HG03521 (cell line): ENCODE data around the gene CORO7.
"Not testable (repeated sequence)": the region's sequence is repeated elsewhere in the genome, so short reads cannot be mapped to it uniquely, and the experiment has no call there.

Source experiments
- ATAC-seq: cut with Tn5 transposase; IDR thresholded peaks from one replicate; pipeline ENCODE4 v1.9.1; 2021; ENCODE audit warnings: mild to moderate bottlenecking, moderate library complexity; ENCODE audit not compliant: unreplicated experiment

Gene CORO7

DNA sequence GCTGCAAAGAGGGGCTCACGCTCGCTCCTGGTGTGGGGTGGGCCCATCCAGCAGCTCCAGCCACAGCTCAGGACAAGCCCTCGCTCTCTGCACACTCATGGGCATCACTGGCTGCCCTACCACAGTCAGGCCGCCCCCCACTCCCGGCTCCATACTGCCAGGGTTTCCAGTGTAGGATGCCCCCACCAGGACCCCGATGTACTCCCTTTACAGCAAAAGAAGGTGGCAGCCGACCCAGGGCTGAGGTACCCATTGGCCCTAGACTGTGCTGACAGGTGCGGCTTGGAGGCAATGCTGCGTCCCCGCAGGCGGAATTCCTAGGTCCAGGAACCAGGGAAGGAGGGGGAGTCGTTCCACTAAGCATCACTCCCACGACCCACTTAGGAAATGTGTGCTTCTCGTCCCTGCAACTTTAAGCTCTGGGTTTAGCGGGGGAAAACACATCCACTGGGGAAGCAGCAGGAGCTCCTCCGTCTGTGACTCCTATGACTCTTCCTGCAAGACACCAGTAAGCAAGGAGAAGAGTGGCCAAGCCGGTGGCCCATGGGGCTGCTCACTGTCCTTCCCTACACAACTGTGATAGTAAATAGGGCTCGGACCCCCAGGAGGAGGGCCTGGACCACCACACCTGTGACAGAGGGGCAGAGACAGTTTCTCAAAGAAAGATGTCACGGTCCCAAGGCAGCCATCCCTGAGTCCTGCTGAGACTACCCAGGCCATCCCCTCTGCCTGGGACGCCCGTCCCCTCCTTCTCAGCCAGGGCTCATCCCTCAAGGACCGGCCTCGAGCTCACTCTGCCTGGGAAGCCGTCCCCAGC is 13.1 kb downstream of the CORO7 start:
- no peak for ATAC-seq

- ATAC-seq: no peak
Observed at GRCh38 chr16:4402439-4403132, 13.8 kb downstream of the CORO7 start.

GRCh38 chr16:4401510-4401909 is 14.9 kb downstream of the CORO7 start:
- ATAC-seq: no peak

- no peak for ATAC-seq
Observed at GRCh38 chr16:4401094-4401501, 15.3 kb downstream of the CORO7 start.

GRCh38 chr16:4399001-4399730 is 17.2 kb downstream of the CORO7 start:
- no peak for ATAC-seq

GRCh38 chr16:4395055-4395726 is 21.2 kb downstream of the CORO7 start:
- ATAC-seq: no peak

GRCh38 chr16:4393850-4394249 is 22.5 kb downstream of the CORO7 start:
- not testable (repeated sequence) for ATAC-seq

DNA sequence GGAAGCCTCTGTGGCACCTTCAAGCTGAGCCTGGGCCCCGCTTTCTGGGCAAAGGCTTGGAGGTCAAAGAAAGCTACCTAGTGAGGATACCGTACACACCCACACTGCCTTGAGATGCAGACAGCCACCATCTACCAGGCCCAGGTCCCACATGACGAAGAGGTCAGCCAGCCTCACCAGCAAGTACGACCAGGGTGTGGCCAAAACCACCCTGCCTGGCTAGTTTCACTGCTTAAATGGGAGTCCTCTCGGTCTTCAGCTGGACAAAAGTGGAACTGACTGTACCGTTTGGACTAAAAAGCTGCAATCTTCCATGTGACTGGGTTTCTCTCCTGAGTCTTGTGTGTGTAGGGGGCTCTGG is 23.2 kb downstream of the CORO7 start:
- no peak for ATAC-seq

- no peak for ATAC-seq
Observed at GRCh38 chr16:4392382-4393239, 23.8 kb downstream of the CORO7 start.

DNA sequence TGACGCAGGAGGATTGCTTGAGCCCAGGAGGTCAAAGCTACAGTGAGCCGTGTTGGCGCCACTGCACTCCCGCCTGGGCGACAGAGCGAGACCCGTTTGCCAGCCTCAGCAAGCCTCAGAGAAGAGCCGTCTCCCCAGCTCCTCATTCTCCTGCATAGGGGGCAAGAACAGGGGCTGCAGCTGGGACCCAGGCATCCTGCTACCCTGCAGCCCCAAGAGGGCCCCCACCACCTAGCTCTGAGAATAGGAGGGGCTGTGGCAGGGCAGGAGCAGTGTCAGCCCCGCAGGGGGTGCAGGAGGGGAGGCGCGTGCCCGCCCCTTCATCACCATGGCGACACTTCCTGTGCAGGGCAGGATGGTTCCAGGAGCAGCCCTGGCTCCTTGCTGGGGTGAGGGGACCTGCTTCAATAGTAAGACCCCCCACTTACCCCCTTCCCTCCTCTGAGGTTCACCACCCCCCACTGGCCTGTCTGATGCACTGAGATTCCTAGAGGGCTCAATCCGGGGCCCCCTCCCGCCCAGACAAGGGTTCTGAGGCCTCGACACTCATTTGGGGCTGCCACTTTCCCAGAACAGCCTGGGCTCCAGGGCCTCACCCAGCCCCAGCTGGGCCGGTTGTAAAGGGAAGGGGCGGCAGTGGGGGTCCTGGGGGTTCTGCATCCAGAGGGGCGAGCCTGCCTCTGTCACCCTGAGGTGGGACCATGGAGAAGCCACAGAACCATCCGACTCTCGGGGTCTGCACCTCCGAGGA is 24.6 kb downstream of the CORO7 start:
- no peak for ATAC-seq

GRCh38 chr16:4390266-4391260 is 25.8 kb downstream of the CORO7 start:
- no peak for ATAC-seq

DNA sequence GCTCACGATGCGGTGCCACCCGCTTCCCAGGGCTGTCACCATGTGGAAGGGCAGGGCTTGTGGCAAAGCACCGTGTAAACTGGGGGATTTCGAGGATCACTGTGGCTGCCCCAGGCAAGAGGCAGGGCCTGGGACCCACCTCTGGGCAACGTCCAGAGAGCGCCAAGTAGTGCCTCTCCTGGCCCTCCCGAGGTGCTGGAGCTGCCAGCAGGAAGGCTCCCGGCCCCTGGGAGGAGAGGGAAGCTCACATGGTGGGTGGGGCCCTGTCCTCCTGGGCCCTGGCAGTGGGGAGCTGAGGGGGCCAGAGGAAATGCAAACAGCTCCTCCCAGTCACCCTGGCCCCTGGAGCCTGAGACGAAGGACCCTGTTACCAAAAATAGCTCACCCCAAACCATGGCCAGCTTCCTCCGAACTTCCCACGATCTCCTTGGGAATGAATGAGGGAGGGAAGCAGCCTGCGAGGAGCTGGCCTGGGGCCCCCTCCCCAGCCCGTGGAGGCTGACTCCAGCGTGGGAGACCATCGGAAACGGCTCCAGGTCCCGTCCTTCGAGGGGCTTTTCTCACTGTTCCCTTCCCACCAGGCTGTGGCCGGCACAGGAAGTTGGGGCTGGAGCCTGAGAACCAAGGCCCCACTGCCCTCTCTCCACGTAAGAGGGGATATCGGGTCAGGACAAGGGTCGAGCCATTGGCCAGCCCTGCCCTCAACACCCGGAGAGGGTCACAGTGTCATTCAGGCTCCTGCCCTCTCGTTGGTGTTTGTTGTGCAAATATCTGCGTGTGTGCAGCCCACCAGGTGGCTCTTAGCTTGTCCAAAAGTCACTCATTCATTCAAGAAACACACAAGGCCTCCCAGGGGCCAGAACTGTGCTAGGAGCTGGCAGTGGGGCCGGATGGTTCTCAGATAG is 27.1 kb downstream of the CORO7 start:
- ATAC-seq: no peak

- no peak for ATAC-seq
Observed at GRCh38 chr16:4388271-4389021, 27.9 kb downstream of the CORO7 start.

DNA sequence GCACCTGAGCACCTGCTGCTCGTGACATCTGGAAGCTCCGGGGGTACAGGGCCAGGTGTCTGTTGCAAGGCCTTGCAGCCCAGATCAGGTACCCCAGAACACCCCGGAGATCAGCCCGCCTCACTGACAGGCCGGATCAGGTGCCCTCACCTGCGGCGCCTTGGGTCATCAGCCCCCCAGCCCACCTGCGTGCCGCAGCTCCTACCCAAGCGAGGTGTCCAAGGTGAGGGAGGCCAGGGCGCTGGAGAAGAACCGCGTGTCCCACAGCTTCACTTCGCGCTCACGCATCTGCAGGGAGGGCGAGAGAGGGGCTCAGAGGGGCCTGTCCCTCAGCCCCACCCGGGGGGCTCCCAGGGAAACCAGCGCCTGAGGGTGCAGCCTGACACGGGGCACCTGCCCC is 28.6 kb downstream of the CORO7 start:
- no peak for ATAC-seq

- no peak for ATAC-seq
Observed at GRCh38 chr16:4386951-4387565, 29.3 kb downstream of the CORO7 start.

- ATAC-seq: no peak
Observed at GRCh38 chr16:4386451-4386805, 30.0 kb downstream of the CORO7 start.
